Measurements from ENCODE around the gene STAG1. TPM values are rescaled to one million over a fixed set of nuclear protein-coding genes. Genes with fewer than 3 reads are reported as not detected.

STAG1 gene
- total RNA-seq, 2 experiments from 2014 or later = 28.0 to 29.7 TPM

GRCh38 chr3:136464502-136464901 is 287.7 kb downstream of the STAG1 start:
- Mint-ChIP-seq H3K9me3 (peaks cover 17% of the 10 kb centered on the region), H3K36me3 (ENCODE audit: low read depth) (peaks cover 64% of the 10 kb centered on the region), H3K27ac (no peak overlapping the region), H3K4me3 (no peak overlapping the region), H3K27me3 (ENCODE audit: low read depth) (no peaks in the 10 kb centered on the region), H3K4me1 (ENCODE audit: low read depth) (no peaks in the 10 kb centered on the region)
- intact Hi-C loops (cut with micrococcal nuclease) = no loop called here
- DNase-seq = no peak
- CTCF ChIA-PET = interaction anchor here (0.7 kb wide), 1 partner anchor 145 kb away, joined by 5 read pairs; no protein-coding TSS in a partner anchor

GRCh38 chr3:136463170-136463569 is 289.0 kb downstream of the STAG1 start:
- peaks cover 69% of the 10 kb centered on the region for H3K36me3 Mint-ChIP-seq (ENCODE audit: low read depth)
- intact Hi-C loops (cut with micrococcal nuclease) = no loop called here
- H3K27ac Mint-ChIP-seq = no peak overlapping the region
- H3K9me3 Mint-ChIP-seq = peaks cover 19% of the 10 kb centered on the region
- no peak overlapping the region for H3K4me3 Mint-ChIP-seq
- CTCF ChIA-PET = interaction anchor here (0.6 kb wide), 1 partner anchor 35 kb away, joined by 6 read pairs; no protein-coding TSS in a partner anchor
- H3K4me1 Mint-ChIP-seq (ENCODE audit: low read depth) = no peaks in the 10 kb centered on the region
- DNase-seq = no peak
- no peaks in the 10 kb centered on the region for H3K27me3 Mint-ChIP-seq (ENCODE audit: low read depth)

- no peaks in the 10 kb centered on the region for H3K4me1 Mint-ChIP-seq (ENCODE audit: low read depth)
- H3K27me3 Mint-ChIP-seq (ENCODE audit: low read depth) = no peaks in the 10 kb centered on the region
- CTCF ChIA-PET = no interaction called here
- DNase-seq = no peak
- peaks cover 33% of the 10 kb centered on the region for H3K9me3 Mint-ChIP-seq
- peaks cover 71% of the 10 kb centered on the region for H3K36me3 Mint-ChIP-seq (ENCODE audit: low read depth)
- intact Hi-C loops (cut with micrococcal nuclease) = no loop called here
- H3K27ac Mint-ChIP-seq = no peak overlapping the region
- H3K4me3 Mint-ChIP-seq = no peak overlapping the region
Measured at GRCh38 chr3:136457793-136458192, 294.4 kb downstream of the STAG1 start.

GRCh38 chr3:136456196-136456595 is 296.0 kb downstream of the STAG1 start:
- intact Hi-C loops (cut with micrococcal nuclease) = no loop called here
- DNase-seq = no peak
- H3K9me3 Mint-ChIP-seq = peaks cover 31% of the 10 kb centered on the region
- CTCF ChIA-PET = no interaction called here
- H3K27me3 Mint-ChIP-seq (ENCODE audit: low read depth) = no peaks in the 10 kb centered on the region
- no peak overlapping the region for H3K27ac Mint-ChIP-seq
- H3K4me3 Mint-ChIP-seq = no peak overlapping the region
- H3K4me1 Mint-ChIP-seq (ENCODE audit: low read depth) = no peaks in the 10 kb centered on the region
- peaks cover 63% of the 10 kb centered on the region for H3K36me3 Mint-ChIP-seq (ENCODE audit: low read depth)

DNA sequence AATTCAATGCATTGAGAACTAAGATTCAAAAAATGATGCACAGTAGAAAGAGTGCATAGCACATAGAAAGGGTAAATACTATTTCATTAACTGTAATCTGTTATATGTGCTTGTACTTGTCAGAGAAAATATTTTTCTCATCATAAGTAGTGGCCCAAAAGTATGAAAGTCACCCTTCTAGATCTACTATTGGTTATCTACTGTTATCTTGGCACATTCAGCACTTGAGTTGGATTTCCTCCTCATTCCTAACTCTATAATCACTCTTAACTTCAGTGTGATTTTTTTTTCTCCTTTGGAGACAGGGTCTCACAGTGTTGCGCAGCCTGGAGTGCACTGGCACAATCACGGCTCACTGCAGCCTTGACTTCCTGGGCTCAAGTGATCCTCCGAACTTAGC is 307.6 kb downstream of the STAG1 start:
- intact Hi-C loops (cut with micrococcal nuclease) = no loop called here
- no peak for DNase-seq
- CTCF ChIA-PET = interaction anchor here (0.6 kb wide), 1 partner anchor 93 kb away, joined by 3 read pairs; no protein-coding TSS in a partner anchor
- H3K9me3 Mint-ChIP-seq = no peaks in the 10 kb centered on the region
- H3K27me3 Mint-ChIP-seq (ENCODE audit: low read depth) = no peaks in the 10 kb centered on the region
- no peak overlapping the region for H3K4me3 Mint-ChIP-seq
- peaks cover 20% of the 10 kb centered on the region for H3K36me3 Mint-ChIP-seq (ENCODE audit: low read depth)
- no peaks in the 10 kb centered on the region for H3K4me1 Mint-ChIP-seq (ENCODE audit: low read depth)
- no peak overlapping the region for H3K27ac Mint-ChIP-seq

GRCh38 chr3:136437043-136437442 is 315.1 kb downstream of the STAG1 start:
- no peak overlapping the region for H3K4me3 Mint-ChIP-seq
- peaks cover 23% of the 10 kb centered on the region for H3K36me3 Mint-ChIP-seq (ENCODE audit: low read depth)
- H3K27me3 Mint-ChIP-seq (ENCODE audit: low read depth) = no peaks in the 10 kb centered on the region
- H3K4me1 Mint-ChIP-seq (ENCODE audit: low read depth) = no peaks in the 10 kb centered on the region
- intact Hi-C loops (cut with micrococcal nuclease) = no loop called here
- no peak for DNase-seq
- CTCF ChIA-PET = no interaction called here
- H3K9me3 Mint-ChIP-seq = no peaks in the 10 kb centered on the region
- H3K27ac Mint-ChIP-seq = no peak overlapping the region

- Mint-ChIP-seq H3K9me3 (no peaks in the 10 kb centered on the region), H3K4me3 (no peak overlapping the region), H3K36me3 (ENCODE audit: low read depth) (peaks cover 23% of the 10 kb centered on the region), H3K27ac (no peak overlapping the region), H3K27me3 (ENCODE audit: low read depth) (no peaks in the 10 kb centered on the region), H3K4me1 (ENCODE audit: low read depth) (no peaks in the 10 kb centered on the region)
- intact Hi-C loops (cut with micrococcal nuclease) = no loop called here
- DNase-seq = no peak
- CTCF ChIA-PET = no interaction called here
Measured at GRCh38 chr3:136434429-136434828, 317.7 kb downstream of the STAG1 start.

DNA sequence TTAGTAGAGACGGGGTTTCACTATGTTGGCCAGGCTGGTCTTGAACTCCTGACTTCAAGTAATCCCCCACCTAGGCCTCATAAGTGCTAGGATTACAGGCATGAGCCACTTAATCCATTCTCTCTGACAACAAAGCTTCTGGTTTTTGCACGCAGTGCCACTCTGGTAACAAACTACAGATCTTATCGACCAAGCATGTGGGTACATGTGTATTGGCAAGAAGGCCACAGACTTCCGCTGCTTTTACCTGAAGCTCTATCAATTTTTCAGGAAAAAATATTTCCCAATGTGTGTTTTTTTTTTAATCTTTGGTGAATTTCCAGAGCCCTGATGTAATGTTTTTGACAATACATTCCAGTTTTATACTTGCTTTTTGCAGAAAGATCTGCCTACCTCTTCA is 319.5 kb downstream of the STAG1 start:
- Mint-ChIP-seq H3K27ac (no peak overlapping the region), H3K9me3 (no peaks in the 10 kb centered on the region), H3K4me3 (no peak overlapping the region), H3K4me1 (ENCODE audit: low read depth) (no peaks in the 10 kb centered on the region), H3K36me3 (ENCODE audit: low read depth) (peaks cover 24% of the 10 kb centered on the region), H3K27me3 (ENCODE audit: low read depth) (no peaks in the 10 kb centered on the region)
- DNase-seq = no peak
- CTCF ChIA-PET = interaction anchor here (0.8 kb wide), 1 partner anchor 354 kb away, joined by 3 read pairs; no protein-coding TSS in a partner anchor
- intact Hi-C loops (cut with micrococcal nuclease) = no loop called here

DNA sequence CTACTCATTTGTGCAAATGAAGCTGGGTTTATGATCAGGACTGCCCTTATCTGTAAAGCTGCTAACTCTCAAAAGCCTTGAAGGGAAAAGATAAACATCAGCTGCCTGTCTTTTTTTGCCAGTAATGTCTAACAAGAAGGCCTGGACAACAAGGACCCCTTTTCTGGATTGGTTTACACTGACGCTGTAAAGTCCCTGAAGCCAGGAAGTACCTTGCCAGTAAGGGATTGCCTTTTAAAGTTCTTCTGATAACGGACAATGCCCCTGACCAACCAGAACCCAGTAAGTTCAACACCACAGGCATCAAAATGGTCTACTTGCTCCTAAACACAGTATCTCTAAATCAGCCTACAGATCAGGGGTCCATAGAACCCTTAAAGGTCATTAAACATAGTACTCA is 324.0 kb downstream of the STAG1 start:
- CTCF ChIA-PET = no interaction called here
- H3K9me3 Mint-ChIP-seq = no peaks in the 10 kb centered on the region

GRCh38 chr3:136427236-136427635 is 324.9 kb downstream of the STAG1 start:
- Mint-ChIP-seq H3K27ac (no peak overlapping the region), H3K27me3 (ENCODE audit: low read depth) (no peaks in the 10 kb centered on the region), H3K4me1 (ENCODE audit: low read depth) (no peaks in the 10 kb centered on the region), H3K4me3 (no peak overlapping the region), H3K9me3 (no peaks in the 10 kb centered on the region), H3K36me3 (ENCODE audit: low read depth) (peaks cover 9% of the 10 kb centered on the region)
- CTCF ChIA-PET = interaction anchor here (0.7 kb wide), 1 partner anchor 351 kb away, joined by 3 read pairs; no protein-coding TSS in a partner anchor
- no peak for DNase-seq
- intact Hi-C loops (cut with micrococcal nuclease) = no loop called here

More for the DNA sequence above, 324.0 kb downstream of the STAG1 start:
- DNase-seq = no peak
- no peak overlapping the region for H3K27ac Mint-ChIP-seq
- H3K4me3 Mint-ChIP-seq = no peak overlapping the region
- H3K4me1 Mint-ChIP-seq (ENCODE audit: low read depth) = no peaks in the 10 kb centered on the region
- H3K27me3 Mint-ChIP-seq (ENCODE audit: low read depth) = no peaks in the 10 kb centered on the region
- peaks cover 13% of the 10 kb centered on the region for H3K36me3 Mint-ChIP-seq (ENCODE audit: low read depth)
- intact Hi-C loops (cut with micrococcal nuclease) = no loop called here

- DNase-seq = no peak
- Mint-ChIP-seq H3K36me3 (ENCODE audit: low read depth) (peaks cover 23% of the 10 kb centered on the region), H3K27ac (no peak overlapping the region), H3K4me1 (ENCODE audit: low read depth) (no peaks in the 10 kb centered on the region), H3K9me3 (no peaks in the 10 kb centered on the region), H3K4me3 (no peak overlapping the region), H3K27me3 (ENCODE audit: low read depth) (no peaks in the 10 kb centered on the region)
- intact Hi-C loops (cut with micrococcal nuclease) = no loop called here
- CTCF ChIA-PET = no interaction called here
Measured at GRCh38 chr3:136414476-136414875, 337.7 kb downstream of the STAG1 start.

DNA sequence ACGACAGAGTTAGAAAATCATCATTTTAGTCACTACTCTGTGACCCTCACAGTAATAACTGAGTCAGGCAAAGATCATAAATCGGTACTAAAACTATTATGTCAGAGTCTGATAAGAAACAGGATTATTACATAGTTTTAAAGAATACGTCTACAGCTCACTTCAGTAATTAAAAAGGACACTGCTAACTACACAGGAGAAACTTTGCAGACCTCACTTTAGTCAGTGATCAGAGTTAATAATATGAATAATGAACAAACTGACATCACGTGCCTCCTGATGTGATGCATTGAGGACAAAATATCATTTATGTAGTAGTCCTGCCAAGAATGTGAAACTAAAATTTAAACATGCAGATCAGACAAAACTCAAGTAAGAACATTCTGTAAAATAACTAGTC is 339.9 kb downstream of the STAG1 start:
- H3K36me3 Mint-ChIP-seq (ENCODE audit: low read depth) = peaks cover 16% of the 10 kb centered on the region
- H3K9me3 Mint-ChIP-seq = no peaks in the 10 kb centered on the region
- H3K27me3 Mint-ChIP-seq (ENCODE audit: low read depth) = no peaks in the 10 kb centered on the region
- DNase-seq = no peak
- no peak overlapping the region for H3K4me3 Mint-ChIP-seq
- CTCF ChIA-PET = interaction anchor here (0.6 kb wide), 1 partner anchor 341 kb away, joined by 3 read pairs; no protein-coding TSS in a partner anchor
- no peaks in the 10 kb centered on the region for H3K4me1 Mint-ChIP-seq (ENCODE audit: low read depth)
- no peak overlapping the region for H3K27ac Mint-ChIP-seq
- intact Hi-C loops (cut with micrococcal nuclease) = no loop called here

DNA sequence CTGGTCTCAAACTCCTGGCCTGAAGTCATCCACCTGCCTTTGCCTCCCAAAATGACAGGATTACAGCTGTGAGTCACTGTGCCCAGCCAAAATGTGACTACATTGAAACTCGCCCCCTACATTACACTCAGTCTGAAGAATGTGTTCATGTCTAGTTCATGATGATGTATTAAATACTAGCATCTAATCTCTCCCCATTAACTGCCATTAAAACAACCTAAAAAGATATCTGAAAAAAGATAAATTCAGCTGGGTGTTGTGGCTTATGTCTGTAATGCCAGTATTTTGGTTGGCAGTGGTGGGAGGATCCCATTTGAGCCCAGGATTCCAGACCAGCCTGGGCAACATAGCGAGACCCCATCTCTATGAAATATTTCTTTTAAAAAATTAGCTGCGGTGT is 342.6 kb downstream of the STAG1 start:
- H3K27ac Mint-ChIP-seq = no peak overlapping the region
- CTCF ChIA-PET = interaction anchor here (0.8 kb wide), 1 partner anchor 129 kb away, joined by 3 read pairs; no protein-coding TSS in a partner anchor
- no peak overlapping the region for H3K4me3 Mint-ChIP-seq
- peaks cover 4% of the 10 kb centered on the region for H3K36me3 Mint-ChIP-seq (ENCODE audit: low read depth)
- intact Hi-C loops (cut with micrococcal nuclease) = no loop called here
- no peaks in the 10 kb centered on the region for H3K27me3 Mint-ChIP-seq (ENCODE audit: low read depth)
- no peak for DNase-seq
- H3K4me1 Mint-ChIP-seq (ENCODE audit: low read depth) = no peaks in the 10 kb centered on the region
- no peaks in the 10 kb centered on the region for H3K9me3 Mint-ChIP-seq

All from activated naive CD4-positive, alpha-beta T cell treated with anti-CD3 and anti-CD28 coated beads for 36 hours (primary cell).